ENCODE data around the gene SPRED2.

SPRED2 gene

DNA sequence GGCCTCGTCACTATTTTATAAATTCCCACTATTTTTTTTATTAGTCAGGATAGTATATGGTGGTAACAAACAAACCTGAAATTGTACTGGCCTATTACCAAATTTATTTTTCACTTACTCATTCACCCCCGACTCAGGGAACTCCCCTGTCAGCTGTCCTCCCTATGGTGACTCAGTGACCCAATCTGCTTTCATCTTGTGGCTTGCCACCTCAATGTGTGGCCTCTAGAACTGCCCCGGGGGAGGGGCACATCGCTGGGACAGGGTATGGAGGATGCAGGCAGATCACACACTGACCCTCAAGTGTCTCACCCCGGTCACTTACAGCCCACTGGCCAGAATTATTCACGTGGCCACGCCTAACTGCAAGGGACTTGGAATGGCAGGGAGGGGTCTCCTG is 133.2 kb downstream of the SPRED2 start:
- no peak for DNase-seq

DNA sequence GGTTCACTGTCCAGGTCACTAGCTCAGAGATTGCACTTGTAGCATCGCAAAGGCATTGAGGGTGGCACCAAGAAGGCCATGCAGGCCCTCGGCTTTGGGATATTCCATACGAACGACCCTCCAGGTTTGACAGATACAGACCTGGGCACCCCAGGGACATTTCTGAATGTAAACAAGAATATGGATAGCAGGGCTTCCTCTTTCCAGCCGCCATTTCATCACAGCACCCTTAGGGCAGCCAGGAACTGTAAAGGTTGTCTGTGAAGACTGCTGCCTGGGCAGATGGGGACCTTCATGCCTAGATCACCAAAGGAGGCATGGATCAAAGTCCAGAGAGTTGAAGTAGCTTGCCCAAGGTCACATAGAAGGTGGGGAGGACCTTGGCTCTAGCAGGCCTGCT is 134.3 kb downstream of the SPRED2 start:
- no peak for DNase-seq

DNA sequence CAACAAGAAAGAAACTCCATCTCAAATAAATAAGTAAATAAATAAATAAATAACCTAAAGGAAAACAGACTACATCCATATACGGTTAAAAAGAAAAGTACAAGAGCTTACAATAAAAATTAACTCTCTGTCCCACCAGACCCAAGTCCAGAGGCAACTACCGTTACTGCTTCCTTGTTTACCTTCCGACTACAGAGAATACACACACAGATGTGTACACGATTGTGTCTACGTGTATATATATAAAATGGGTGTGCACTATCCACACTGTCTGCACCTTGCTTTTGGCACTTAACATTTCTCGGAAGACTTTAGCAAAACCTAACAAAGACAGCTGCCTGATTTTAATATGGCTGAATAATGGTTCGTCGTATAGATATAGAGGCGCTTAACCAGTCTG is 134.9 kb downstream of the SPRED2 start:
- no peak for DNase-seq

DNA sequence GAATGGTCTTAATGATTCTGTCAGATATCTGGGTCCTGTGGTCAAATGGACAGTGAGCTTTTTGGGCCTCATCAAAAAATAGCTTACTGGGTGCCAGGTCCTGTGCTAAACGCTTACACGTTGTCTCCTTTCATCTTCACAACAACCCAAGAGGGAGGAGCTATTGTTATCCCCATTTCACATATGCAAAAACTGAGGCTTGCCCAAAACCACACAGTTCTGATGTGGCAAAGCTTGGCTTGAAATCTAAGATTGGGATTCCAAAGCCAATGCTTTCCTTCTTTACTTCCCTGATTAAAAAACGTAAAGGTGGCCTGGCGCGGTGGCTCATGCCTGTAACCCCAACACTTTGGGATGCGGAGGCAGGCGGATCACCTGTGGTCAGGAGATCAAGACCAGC is 135.4 kb downstream of the SPRED2 start:
- DNase-seq = no peak

DNA sequence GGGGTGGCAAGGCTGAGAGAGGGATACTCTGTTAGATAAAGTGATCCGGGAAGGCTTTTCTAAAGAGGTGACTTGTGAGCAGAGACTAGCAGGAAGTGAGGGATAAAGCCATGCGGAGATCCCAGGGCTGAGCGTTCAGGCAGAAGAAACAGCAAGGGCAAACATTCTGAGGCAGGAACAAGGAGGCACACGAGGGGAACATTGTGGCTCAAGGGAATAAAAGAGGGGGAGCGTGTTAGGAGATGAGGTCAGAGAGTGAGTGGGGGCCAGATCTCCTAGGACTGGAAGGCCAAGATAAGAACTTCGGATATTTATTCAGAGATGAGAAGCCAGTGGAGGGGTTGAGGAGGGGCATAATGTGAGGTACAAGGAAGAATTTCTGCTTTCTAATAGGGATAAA is 137.7 kb downstream of the SPRED2 start:
- no peak for DNase-seq

DNA sequence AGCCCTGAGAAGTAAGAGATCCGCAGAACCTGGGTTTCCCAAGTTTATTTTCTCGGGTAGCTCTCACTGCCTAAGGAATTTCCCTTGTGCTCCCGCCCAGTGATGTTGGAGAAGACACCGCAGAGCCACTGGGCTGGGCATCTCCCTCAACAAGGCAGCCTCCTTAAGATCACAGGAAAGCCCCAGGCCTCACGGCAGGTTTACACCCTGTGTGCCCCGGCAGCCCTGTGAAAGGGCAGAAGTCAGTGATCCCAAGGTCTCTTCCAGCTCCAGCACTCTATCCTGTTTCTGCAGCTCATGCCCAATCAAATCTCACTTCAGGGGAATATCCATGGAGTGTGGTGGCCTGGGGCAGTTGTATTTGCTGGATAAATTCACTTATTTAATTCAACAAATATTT is 138.3 kb downstream of the SPRED2 start:
- DNase-seq = no peak

DNA sequence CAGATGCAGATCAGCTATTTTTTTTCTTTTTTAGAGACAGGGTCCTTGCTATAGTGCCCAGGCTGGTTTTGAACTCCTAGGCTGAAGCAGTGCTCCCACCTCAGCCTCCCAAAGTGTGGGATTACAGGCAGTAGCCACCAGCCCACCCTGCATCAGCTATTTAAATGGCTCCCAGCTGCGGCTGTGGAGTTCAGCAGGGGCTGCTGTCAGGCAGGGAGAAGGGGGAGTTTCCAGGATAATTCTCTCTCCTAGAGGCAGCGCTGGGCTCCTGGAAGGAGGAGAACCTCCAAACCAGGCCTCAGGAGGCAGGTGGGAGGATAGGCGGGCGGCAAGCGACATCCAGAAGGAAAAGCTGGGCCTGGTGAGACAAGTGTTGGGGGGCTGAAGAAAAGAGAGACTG is 139.0 kb downstream of the SPRED2 start:
- DNase-seq = no peak

DNA sequence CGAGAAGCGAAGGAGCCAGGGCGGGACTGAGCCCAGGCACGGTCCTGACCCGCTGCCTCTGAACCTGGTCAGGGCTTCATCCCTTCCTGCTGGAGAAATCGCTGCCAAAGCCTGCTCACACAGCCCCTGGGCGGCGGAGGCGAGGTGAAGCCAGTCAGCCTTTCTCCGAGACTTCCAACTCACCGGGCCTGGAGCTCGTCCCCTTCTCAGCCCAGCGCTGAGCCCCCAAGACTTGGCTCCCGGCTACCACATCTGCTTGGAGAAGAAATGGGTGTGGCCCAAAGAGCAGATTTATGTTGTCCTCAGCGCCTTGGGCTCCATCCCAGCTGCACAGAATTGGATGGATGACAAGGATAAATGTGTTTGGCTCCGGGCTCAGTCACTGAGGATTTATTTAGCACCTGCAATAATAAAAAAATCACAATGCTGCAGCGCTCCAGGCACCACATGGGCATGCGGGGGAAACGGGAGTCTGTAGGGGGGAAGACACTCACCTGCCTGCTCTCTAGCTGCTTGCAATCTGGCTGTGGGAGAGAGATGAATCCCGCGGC is 139.9 kb downstream of the SPRED2 start:
- DNase-seq = no peak

DNA sequence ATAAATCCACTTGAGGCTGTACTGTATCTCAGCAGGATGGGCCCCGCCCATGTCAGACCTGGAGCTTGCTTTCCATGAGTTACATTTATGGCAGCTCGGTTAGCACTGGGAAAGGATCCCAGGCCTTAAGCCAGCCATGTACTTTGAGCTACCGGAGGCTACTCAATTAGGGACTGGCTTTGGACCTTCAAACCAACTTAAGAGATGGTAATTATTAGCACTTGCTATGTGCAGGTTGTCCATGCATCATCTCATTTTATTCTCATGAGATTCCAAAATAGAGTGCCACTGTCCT is 140.3 kb downstream of the SPRED2 start:
- no peak for DNase-seq

DNA sequence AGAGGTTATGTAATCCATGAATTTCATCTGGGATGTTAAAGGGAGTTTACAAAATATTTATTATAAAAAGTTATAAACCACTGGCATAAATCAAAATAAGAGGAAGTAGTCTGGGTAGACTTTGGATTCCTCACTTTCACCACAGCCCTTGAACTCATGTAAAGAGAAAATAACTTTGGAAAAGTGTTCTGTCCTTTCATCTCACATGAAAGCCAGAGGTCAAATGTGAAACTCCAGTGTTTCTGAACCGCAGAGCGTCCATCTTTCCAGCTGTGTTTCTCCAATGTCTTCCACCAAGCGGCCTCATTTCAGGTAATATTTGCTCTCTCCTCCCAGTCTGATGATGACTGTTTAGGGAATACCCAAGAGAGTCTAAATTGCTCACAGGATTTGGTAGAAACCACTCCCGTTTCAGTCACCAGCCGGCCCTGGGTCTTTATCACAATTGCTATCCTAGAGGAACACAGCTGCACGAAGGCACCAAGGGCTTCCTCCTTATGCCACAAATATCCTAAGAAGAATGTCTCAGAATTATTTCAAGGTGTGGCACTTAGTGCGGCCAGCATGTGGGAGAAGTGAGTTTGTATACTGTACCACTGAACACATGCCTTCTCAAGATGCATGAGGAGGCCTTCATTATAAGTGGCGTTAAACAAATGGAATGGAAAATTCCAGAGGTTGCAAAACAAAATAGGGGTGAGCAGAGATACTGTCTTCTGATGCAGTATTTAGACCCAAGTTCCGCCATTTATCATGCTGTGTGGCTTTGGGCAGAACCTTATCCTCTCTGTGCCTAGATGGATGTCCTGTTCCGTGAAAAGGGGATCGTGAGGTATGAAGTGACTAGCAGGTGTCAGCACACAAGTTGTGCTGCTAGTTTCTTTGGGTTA is 140.9 kb downstream of the SPRED2 start:
- no peak for DNase-seq

DNA sequence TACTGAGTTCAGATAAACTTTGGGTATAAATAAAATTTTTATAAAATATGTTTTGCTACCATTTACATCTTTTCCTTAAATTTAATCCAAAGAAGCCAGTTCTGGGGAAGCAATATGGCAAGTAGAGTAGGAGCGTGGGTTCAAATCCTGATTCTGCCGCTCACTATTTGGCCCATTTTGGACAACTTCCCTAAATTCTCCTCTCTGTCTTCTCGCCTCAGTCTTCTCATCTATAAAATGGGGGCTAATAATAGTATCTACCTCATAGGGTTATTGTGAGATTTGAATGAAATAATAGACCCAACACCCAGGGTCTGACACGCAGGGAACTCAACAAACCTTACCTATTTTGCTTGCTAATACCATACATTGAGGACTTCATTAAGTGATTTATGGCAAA is 145.0 kb downstream of the SPRED2 start:
- no peak for DNase-seq

DNA sequence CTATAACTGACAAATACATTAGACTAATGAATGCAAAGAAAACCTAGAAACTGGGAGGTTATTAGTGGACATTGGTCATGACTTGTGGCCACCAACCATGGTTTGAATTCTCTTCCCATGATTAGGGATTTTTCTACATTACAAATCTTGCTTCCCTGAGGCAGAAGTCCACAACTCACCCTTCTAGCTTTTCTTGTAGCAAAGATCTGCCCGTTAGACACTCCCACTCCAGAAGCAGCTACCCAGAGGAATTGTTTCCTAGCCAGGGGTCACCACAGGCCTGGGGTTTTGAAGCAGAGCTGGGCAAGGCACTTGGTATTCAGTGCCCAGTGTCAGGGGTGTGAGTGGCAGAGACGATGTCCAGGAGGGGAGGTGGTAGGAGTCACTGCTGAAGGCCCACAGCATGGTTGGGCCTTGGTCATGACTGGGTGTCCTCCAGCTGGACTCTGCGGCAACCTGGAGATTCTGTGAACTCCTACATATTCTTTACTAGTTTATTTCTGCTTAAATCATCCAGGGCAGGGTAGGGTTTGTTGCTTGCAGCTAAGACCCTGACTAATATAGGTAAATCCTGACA is 149.8 kb downstream of the SPRED2 start:
- no peak for DNase-seq

DNA sequence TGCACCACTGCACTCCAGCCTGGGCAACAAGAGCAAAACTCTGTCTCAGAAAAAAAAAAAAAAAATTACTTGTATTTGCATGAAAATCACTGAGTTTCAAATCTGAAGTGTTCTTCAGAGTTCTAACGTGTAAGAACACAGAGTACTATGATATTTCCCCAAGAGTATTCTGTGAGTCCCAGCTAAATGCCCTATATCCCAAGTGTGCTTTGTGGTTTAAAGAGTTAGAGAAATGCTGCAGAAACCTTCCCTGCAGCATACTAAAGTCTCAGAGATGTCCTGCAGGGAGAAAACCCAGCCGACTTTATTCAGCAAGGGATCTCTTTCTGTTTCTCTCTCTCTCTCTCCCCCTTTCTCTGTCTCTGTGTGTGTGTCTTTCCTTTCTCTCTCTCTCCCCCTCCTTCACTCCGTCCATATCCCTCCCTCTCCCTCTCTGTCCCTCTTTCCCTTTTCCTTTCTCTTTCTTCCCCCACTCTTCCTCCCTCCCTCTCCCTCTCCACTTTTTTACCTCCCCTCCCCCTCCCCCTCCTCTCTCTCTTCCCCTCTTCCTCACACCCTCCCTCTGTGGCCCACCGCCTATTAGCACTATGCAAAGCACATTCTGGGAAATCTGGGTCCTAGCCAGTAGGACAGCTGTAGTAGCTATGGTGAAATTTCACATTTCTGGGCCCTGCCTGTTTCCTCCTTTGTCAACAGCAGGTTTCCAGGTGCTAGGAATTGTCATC is 150.6 kb downstream of the SPRED2 start:
- no peak for DNase-seq

DNA sequence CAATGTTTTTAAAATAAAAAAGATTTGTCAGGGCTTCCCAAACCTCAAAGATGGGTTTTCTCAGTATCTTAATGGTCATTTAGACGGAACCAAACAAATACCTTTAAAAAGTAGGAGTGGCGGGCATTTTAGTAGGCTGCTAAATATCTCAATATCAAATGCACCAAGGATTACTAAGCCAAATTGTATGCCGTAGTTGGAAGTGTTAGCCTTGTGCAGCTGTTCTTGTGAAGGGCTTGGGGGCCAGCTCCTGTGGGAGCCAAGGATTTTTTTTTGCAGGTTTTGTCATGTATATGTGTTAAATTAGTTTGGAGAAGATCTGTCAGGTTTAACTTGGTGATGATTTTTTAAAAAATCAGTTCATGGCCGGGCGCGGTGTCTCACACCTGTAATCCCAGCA is 152.6 kb downstream of the SPRED2 start:
- no peak for DNase-seq

DNA sequence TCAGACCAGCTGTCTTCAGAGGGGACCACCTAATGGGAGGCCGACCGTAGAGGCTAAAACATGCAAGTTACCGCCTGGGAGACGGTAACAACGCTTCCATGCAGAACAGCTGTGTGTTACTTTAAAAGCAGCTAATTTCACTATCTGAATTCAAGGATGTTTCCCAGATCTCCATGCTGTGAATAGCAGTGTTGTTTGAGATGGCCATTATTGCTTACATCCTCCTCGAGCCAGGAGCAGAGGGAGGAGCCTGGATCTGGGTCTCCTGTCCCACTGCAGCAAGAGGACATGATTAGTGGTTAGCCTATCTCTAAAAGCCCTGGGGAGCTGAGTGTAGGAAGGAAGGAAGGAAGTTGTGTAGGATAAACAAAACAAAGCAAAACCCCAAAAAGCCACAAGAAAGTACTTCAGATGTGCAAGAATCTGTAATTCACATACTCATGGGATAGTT is 153.8 kb downstream of the SPRED2 start:
- DNase-seq = no peak

DNA sequence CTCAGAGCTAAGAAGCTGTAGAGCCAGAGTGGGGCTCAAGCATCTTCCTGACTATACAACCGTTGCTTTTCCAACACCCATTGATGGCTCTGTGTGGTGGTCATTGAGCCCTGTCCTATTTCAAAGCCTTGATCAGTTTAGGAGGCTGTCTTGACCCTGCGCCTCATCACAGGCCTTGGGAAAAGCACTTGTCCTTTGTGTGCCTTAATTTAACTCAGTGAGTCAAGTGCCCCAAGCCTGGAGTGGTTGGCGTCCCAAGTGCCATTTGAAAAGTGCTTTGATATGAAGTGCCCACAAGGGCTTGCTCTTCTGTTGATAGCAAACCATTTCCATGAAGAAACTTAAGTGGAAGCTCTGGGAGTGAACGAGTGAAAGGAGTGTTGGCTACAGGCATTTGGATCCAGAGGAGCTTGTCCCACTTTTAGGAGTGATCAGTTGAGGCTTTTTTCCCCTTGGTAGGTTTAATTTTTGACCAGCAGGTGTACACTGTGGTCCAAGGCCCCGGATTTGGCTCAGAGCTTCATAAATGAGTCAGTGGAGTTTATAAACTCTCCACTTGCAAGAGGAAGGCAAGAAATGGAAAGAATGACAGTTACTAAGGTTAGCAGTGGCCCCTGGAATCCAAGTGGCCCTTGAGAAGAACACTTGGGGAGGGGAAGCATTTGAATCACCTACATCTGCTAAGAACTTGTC is 154.5 kb downstream of the SPRED2 start:
- no peak for DNase-seq

DNA sequence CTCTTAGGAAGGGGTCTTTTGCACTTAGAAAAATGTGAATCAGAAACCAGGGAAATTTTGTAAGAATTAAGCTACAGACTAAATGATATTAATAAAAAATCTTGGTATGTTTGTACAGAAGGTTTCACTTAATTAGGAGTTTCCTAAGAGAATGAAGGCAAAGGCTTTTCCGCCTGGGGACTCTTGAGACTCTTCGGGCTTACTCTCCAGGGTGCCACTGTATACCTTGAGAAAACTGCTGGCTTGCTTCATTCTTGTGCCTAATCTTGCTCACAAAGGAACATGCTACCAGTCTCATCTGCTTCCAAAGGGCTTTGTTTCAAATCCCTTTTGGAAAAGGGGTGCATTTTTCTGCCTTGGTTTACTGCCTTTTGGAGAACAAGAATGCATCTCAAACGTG is 155.3 kb downstream of the SPRED2 start:
- DNase-seq = no peak

DNA sequence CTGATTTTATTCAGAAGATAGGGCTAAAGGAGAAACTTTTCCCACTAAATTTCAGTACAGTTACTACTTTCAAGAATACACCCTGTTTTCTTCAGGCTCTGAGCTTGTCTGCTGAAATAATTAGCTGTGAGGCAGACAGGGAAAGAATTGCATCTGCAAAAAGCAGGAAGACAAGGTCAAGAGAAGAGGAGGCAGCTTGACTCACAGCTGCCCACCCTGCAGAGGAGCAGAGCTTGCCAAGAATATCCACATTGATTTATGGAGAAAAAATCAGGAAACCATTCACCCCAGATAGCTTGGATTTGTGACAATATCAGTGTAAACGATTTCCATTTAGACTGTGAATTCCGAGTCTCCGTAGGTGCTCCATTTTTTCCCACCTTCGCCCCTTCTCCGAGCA is 155.8 kb downstream of the SPRED2 start:
- DNase-seq = no peak

DNA sequence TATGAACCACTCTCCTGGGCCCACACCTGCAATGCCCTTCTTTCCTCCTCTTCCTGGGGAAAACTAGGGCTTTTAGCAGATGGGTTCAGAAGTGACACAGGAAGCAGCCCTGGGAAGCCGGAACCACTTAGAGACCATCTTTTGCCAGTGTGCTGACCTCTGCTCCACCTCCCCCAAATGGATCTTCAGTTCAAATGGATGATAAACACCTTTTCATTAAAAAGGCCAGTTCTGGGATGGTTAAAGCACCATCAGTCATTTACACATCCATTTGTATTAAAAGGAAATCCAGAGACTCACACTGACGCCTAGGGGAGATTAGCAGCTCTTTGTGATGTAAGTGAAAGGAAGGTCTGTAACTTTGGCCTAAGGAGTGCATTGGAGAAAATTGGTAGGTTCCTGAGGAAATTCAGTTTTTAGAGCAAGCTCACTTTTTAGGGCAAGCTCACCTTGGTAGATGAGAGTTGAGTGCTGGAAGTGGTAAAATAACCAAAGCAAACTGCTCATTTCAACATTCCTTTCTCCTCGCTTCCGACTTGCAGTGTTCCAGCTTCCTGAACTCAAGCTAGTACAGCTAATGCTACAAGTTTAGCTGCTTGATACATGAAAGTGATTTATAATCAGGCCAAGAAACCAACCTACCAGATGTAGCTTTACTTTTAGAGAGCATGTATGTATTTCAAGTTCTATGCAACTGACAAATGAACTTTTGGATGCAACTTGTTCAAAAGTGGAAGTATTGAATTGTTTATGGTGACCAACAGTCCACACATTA is 157.1 kb downstream of the SPRED2 start:
- no peak for DNase-seq

DNA sequence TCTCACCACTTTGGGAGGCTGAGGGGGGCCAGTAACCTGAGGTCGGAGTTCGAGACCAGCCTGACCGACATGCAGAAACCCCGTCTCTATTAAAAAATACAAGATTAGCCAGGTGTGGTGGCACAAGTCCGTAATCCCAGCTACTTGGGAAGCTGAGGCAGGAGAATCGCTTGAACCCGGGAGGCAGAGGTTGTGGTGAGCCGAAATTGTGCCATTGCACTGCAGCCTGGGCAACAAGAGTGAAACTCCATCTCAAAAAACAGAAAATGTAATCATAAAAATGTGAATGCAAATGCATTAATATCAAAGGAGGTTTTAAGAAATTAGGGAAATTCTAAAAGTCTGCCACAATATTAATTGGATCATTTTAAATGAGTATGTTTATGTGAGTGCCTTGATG is 159.1 kb downstream of the SPRED2 start:
- no peak for DNase-seq

DNA sequence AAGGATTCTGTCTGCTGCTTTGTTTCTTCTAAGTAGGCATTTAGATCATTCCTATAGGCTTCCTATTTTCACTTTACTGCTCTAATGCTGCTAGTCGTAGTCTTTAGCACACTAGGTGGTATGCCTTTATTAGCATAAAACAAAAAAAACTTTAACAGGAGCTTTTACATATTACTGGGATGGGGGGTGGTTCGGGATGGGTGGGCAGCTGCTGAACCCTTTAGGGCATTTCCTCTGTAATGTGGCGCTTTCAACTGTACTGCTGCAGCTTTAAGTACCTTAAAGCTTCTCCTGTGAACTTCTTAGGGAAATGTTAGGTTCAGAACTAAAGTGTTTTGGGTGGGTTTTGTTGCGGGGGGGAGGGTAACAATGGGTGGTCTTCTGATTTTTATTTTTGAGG is 163.4 kb downstream of the SPRED2 start:
- no peak for DNase-seq

DNA sequence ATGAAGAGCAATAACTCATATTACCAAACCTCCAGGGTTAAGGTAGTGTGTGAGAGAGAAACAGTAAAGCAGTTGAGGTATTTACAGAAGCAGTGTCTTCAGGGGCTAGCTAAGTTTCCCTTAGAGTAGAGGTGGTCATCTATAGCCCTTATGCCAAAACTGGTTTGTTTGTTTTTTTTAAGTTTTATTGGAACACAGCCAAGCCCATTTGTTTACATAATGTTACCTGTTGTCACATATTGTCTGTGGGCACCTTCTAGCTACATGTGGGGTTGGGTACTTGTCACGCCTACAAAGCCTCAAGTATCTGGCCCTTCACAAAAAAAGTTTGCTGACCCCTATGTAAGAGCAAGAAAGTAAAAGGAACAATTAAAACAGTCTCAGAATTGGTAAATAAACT is 165.4 kb downstream of the SPRED2 start:
- no peak for DNase-seq

DNA sequence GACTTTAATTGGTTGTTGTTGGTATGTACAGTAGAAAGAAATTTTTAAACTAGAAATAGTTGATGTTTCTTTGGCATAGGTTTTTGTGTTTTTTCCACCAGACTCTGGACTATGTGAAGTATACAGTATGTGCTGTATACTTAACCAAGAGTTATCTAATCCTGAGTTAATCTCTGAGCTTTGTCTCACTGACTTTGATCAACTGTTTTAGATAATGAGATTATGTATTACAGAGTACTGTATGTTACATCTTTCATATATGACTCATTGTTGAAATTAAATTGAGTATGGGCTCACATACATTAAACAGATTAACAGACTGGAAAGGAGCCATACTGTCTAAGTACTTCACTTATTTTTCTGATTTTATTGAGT is 166.7 kb downstream of the SPRED2 start:
- DNase-seq = no peak
